IPS-18c (cell line): ENCODE data around the gene POT1.

Experiments used
- H3K4me3 ChIP-seq: 2 replicates; pipeline ENCODE4 v1.7.0; 2013; ENCODE audit warnings: low read depth, mild to moderate bottlenecking, low read length, moderate library complexity; ENCODE audit not compliant: insufficient read depth
- H3K9me3 ChIP-seq: one replicate; pipeline ENCODE4 v1.6.1; 2013; ENCODE audit warnings: mild to moderate bottlenecking, low read length, moderate library complexity; ENCODE audit not compliant: control insufficient read depth, insufficient read depth

Gene POT1

DNA sequence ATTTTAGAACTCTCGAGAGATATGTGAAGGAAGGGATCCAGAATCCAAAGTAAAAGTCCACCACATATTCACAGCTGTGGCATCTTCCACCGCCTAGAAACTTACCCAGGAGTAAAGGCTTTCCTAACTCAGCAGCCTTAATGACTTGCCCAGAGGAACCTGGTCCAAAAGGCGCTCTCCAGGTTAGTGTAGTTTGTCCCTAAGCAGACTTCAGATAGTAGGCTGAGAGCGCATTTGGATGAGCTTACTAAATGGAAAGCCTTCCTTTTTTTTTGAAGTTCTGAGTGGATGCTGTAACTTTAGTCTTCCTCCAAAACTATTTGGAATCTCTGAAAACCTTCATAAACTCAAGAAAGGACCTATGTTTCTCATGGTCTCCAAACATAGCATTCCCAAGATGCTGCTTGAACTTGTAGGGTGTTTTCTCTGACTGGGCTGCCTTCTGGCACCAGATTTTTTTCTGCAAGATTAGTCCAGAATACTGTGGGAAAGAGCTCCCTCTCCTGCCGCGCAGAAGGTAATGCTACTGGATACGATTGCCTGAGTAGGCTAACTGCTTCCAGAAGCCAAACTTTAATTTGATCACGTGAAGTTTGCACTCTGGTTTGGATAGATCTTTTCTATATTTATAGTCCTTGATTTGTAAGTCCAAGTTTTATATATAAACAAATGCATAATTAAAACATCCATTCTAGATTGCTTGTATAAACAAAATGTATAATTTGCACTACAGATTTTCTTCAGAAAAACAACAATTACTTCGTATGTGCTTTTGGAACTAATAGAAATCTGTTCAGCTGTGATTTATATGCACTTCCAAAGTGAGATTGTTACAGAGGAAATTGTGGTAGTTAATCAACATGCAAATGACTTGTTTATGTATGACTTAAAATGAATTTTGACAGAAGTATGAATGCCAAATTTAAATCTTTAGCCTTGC is 144.5 kb downstream of the POT1 start:
- Histone ChIP-seq H3K4me3 (no peak overlapping the region), H3K9me3 (no peaks in the 10 kb centered on the region)

DNA sequence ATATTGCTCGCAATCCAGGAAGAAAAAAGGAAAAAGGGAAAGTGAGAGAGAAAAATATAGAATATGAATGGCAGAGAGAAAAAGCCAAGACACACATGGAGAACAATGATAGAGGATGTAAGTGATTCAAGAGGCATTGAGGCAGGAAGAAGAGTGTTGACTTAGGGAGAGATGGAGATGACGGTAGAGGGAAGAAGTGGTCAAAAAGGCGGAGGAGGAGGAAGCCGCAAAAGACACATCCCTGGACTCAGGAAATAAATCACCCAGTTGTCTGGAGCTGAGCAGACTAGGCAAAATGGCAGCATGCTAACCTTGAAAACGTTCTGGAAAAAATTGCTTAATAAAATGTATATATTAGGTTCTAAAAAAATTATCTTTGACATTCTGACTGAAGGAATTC is 146.4 kb downstream of the POT1 start:
- H3K9me3 ChIP-seq = no peaks in the 10 kb centered on the region
- no peak overlapping the region for H3K4me3 ChIP-seq

DNA sequence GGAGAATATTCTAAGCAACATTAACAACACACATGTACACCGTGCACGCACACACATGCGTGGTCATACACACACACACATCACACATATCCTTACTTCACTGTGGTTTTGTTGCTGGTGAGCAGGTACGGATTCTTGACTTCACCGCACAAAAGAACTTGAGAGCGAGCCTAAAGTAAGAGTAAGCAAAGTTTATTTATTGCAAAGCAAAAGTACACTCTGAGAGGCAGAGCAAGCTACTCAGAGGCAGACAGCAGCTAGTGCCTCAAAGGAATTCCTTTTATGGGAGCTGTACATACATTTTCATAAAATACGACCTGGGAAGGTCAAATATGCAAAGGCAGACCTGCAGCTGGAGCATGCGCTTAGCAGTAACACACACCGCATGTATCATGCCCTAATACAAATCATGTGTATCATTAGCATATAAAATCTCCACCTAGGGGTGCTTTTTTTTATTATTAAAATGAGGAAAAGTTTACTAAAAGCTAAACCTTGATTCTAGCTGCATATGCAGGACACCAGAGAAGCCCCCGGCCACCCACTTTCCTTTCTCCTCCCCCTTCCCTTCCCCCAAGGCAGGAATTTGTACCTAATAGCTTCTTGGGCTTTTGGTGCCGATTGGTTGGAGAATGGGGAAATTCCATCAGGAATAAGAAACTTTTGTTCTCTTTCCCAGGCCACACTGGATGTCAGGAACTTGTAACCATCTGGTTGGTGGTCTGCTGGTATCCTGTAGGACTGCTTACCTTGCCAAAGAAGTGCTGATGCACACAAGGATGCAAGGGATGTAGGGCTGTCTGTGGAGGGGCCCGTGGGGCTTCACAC is 147.5 kb downstream of the POT1 start:
- no peaks in the 10 kb centered on the region for H3K9me3 ChIP-seq

DNA sequence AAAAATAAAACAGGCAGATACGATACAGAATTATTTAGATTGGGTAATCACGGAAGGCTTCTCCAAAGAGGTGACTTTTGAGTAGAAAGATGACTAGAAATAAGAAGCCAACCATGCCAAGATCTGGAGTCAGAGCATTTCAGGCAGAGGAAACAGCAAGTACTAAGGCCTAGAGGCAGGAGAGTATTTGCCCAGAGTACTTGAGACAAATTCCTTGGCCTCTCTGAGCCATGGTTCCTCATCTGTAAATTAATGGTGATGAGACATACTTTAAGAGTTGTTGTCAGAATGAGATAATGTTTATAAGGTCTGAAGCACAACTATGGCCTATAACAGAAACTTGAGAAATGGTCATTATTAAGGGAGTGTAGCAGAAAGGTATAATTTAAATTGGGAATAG is 148.2 kb downstream of the POT1 start:
- Histone ChIP-seq H3K4me3 (no peak overlapping the region), H3K9me3 (no peaks in the 10 kb centered on the region)

More for the DNA sequence above, 147.5 kb downstream of the POT1 start:
- no peak overlapping the region for H3K4me3 ChIP-seq

DNA sequence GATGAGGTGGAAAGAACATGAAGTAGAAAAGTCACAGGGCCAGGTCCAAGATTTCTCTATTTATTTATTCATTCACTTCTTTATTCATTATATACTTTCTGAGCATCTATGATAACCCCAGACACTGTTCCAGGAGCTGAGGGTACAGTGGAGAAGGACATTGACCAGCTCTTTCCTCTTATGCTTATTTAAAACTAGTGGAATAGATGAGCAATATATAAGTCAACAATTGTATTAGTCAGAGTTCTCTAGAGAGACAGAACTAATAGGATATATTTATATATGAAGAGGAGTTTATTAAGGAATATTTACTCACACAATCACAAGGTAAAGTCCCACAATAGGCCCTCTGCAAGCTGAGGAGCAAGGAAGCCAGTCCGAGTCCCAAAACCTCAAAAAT is 149.0 kb downstream of the POT1 start:
- Histone ChIP-seq H3K9me3 (no peaks in the 10 kb centered on the region), H3K4me3 (no peak overlapping the region)

DNA sequence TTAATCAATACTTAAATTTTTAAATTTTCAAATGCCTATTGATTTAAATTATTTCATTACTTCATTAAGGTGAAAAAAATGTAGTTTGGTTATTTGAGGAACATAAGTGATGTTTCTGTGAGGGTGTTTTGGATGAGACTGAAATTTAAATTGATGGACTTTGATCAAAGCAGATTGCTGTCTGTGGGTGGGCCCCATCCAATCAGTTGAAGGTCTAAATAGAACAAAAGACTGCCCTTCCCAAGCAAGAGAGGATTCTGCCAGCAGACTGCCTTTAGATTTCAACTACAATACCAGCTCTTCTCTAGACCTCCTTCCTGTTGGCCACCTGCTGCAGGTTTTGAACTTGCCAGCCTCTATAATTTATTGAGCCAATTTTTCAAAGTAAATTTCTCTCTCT is 149.6 kb downstream of the POT1 start:
- H3K9me3 ChIP-seq = no peaks in the 10 kb centered on the region
- no peak overlapping the region for H3K4me3 ChIP-seq

DNA sequence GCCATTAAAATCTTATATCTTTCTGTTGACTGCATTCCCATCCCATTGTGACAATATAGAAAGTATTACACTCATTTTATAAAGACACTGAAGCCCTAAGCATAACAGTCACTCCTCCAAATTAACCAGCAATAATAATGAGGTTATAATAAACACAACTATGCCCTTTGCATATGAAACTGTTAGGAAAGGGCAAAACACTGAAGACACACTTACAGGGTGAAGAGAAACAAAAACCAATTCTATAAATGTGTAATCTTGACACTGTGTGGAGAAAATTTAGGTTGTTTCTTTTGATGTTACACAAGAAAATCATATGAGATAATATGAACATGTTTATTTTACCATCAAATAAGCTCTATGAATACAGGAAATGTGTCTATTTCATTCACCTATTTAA is 150.0 kb downstream of the POT1 start:
- H3K4me3 ChIP-seq = no peak overlapping the region
- no peaks in the 10 kb centered on the region for H3K9me3 ChIP-seq

DNA sequence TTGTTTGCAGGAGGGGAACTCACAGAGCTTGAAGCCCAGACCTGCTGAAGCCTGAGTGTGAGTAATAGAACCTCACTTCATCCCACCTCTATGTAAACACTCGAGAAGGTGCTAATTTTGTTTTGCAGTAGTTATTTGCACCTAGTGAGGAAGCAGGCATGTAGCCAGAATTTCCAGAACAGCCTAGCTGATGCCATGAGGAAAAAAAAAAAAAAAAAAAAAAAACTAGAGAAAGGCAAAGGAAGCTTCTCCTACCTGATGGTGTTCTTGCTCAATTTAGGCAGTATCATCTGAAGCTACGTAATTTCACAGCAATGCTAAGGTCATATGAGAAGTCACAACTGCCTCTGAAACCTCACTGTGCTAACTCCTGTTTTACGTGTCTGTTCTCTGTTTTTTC is 150.4 kb downstream of the POT1 start:
- no peaks in the 10 kb centered on the region for H3K9me3 ChIP-seq

DNA sequence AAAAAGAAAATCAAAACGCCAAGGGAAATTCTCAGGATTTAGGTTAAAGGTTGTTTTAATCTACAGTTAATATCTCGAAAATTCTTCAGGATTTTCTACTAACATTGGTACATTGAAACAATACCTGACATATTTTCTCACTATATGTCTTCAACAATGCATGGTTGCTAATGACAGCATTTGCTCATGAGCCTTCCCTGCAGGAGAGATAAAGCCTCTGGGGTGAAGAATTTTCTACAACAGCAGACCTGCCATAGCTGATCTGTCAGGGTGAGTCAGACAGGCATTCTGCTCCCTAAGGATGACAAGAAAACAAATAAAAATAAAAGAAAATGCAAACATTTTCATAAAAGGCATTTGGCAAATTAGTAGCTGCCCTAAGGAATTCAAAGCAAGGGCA is 152.4 kb downstream of the POT1 start:
- H3K9me3 ChIP-seq = no peaks in the 10 kb centered on the region

More for the DNA sequence above, 150.4 kb downstream of the POT1 start:
- no peak overlapping the region for H3K4me3 ChIP-seq

DNA sequence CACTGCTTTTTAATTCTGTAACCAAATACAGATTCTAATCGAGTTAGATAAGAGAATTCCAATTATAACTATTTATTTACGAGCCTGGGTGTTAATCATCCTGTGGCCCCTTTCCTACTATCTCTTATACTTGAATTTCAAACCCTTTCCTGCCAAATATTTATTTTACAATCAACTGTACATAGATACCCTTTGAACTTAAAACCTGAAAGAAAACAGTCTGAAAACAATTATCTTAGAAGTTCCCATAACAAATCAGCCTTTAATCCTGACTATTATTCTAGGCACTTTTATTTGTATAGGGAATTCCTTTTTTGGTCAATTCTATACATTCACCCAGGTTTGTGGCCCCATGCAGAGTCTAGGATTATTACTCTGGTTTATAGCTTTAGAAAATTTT is 153.5 kb downstream of the POT1 start:
- Histone ChIP-seq H3K9me3 (no peaks in the 10 kb centered on the region), H3K4me3 (no peak overlapping the region)

More for the DNA sequence above, 152.4 kb downstream of the POT1 start:
- H3K4me3 ChIP-seq = no peak overlapping the region

DNA sequence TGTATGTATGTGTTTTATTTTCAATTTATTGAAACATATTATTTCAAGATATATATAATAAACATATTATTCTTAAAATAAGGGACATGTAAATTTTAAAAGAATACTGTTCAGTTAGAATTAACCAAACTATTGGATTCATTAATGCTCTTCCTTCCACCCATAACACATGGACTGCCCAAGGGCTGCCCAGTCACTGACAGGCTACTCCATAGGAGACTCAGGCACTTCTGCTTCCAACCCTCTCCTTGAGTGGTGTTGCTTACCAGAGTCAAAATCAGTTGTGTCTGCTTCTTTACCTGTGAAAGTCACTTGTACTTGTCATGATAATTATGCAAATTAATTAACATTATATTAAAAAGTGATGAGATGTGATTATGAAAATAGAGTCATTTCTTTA is 154.2 kb downstream of the POT1 start:
- no peak overlapping the region for H3K4me3 ChIP-seq
- H3K9me3 ChIP-seq = no peaks in the 10 kb centered on the region

DNA sequence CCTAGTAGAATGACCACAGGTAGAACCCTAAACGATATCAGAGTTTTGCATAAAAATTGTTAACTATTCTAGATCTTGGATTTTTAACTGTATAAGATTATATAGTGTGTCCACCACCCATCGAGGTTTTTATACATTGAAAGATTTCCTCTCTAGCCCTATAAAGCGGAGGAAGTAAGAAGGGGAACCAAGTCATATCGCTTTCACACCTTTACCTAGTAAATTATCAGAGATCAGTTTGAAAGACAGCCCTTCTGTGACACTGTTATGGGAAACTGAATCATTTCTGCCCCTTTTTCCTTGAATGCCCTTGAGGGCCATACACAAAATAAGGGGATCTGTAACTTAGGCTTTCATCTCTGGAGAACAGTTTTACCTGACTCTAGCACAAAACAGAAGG is 155.7 kb downstream of the POT1 start:
- Histone ChIP-seq H3K9me3 (no peaks in the 10 kb centered on the region), H3K4me3 (no peak overlapping the region)

DNA sequence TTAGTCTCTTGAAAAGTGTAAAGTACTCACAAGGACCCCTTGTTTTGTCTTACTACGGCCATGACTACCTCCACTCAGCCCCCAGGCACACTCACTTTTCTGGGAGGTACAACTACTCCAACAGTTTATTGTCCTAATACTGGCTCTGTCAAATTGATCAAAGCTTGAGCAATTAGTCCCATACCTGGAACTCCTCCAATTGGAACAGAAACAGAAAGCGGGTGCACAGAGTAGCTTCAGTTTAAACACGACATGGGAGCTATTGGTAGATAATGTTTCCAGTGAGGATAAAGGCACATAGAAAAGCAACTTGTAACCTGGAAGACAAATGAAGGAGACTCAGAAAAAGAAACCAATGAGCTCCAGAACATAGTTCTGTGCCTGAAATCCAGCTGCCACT is 156.3 kb downstream of the POT1 start:
- Histone ChIP-seq H3K9me3 (no peaks in the 10 kb centered on the region), H3K4me3 (no peak overlapping the region)
